Vagina (tissue), 2 donors: Measurements from ENCODE around the gene SRPK3. TPM values are rescaled to one million over a fixed set of nuclear protein-coding genes. Genes with fewer than 3 reads are reported as not detected.

Source experiments
- DNase-seq, 2 donors: peaks; one replicate each; pipeline ENCODE4 v3.0.0-alpha.2; 2017; ENCODE audit errors: extremely low spot score in 2 of 2
- H3K27ac ChIP-seq: fragments of 200-600 bp; sonication (generic); one replicate; pipeline ENCODE4 v1.5.1; 2019
- H3K27me3 ChIP-seq: fragments of 200-600 bp; sonication (generic); one replicate; pipeline ENCODE4 v1.5.1; 2019
- H3K36me3 ChIP-seq, 2 donors: fragments of 200-600 bp; sonication (generic); one replicate each; pipeline ENCODE4 v1.5.1; 2017 to 2019
- H3K4me1 ChIP-seq: fragments of 200-600 bp; sonication (generic); one replicate; pipeline ENCODE4 v1.5.1; 2019
- H3K4me3 ChIP-seq, 2 donors: fragments of 200-600 bp; sonication (generic); 1 replicate in 1 of 2; 2 replicates in 1 of 2; pipeline ENCODE4 v1.5.1; 2016 to 2019
- H3K9me3 ChIP-seq: fragments of 200-600 bp; sonication (generic); one replicate; pipeline ENCODE4 v1.5.1; 2019
- POLR2A ChIP-seq, 2 donors: fragments of 450-650 bp; IDR thresholded peaks; one replicate each; pipeline ENCODE4 v1.6.1; 2017; ENCODE audit warnings: antibody characterized with exemption in 2 of 2, mild to moderate bottlenecking in 2 of 2, moderate library complexity in 2 of 2
- POLR2AphosphoS5 ChIP-seq, 2 donors: sonication (generic); formaldehyde crosslinking; IDR thresholded peaks; one replicate each; pipeline ENCODE4 v1.9.0; 2017; ENCODE audit warnings: antibody characterized with exemption in 2 of 2, mild to moderate bottlenecking in 2 of 2, low read depth in 1 of 2; ENCODE audit not compliant: insufficient read depth in 1 of 2
- intact Hi-C: fragments of 100-400 bp; cut with DNase I; formaldehyde crosslinking; loops from one replicate; pipeline ENCODE4 v1.15.1; 2023
- total RNA-seq: library from RNA; depleted of rRNA; stranded (reverse); fragments of >200 nt; gene quantifications from one replicate; pipeline ENCODE4 v1.2.3, GENCODE V29; 2016
- TF ChIP-seq, protein P1 (sequence below), 3 experiments: fragments of 450-650 bp in 2 of 3; fragments of 200-600 bp in 1 of 3; sonication (generic) in 1 of 3; IDR thresholded peaks; one replicate each; pipeline ENCODE4 v1.5.1; 2017 to 2019; ENCODE audit warnings: antibody characterized with exemption in 3 of 3, mild to moderate bottlenecking in 2 of 3, moderate library complexity in 2 of 3

SRPK3 gene
- total RNA-seq, 1 donor from 2014 or later, result 0.25 TPM

GRCh38 chrX:153779891-153780677, 757 bp upstream of the SRPK3 start:
- peak overlapping the region in 1 of 2 donors; percentile 3 for H3K4me3 ChIP-seq
- H3K4me1 ChIP-seq, result peaks cover 18% of the 10 kb centered on the region
- H3K36me3 ChIP-seq, result no peaks in the 10 kb centered on the region
- intact Hi-C loops, result loop anchor here (10.0 kb wide), 1 partner anchor 145 kb away; the partner anchor contains the start of gene ARHGAP4
- H3K27ac ChIP-seq, result no peak overlapping the region
- TF ChIP-seq POLR2A (IDR thresholded peaks at IDR 0.05) (no peak), POLR2AphosphoS5 (IDR thresholded peaks at IDR 0.05; ENCODE audit: insufficient read depth in 1 of 2, low read depth in 1 of 2) (peak in 1 of 2 donors; percentile 6)
- no peaks in the 10 kb centered on the region for H3K9me3 ChIP-seq
- no peaks in the 10 kb centered on the region for H3K27me3 ChIP-seq
- no peak for DNase-seq

GRCh38 chrX:153781428-153782047, 697 bp downstream of the SRPK3 start:
- Histone ChIP-seq H3K36me3 (peaks cover 0 to 8% of the 10 kb centered on the region in 2 donors), H3K27me3 (no peaks in the 10 kb centered on the region), H3K27ac (no peak overlapping the region), H3K4me1 (peaks cover 18% of the 10 kb centered on the region), H3K9me3 (no peaks in the 10 kb centered on the region), H3K4me3 (peak overlapping the region in 1 of 2 donors; percentile 23)
- DNase-seq, result no peak
- intact Hi-C loops, result loop anchor here (10.0 kb wide), 1 partner anchor 143 kb away; the partner anchor contains the start of gene ARHGAP4
- no peak for TF ChIP-seq POLR2A (IDR thresholded peaks at IDR 0.05)
- TF ChIP-seq POLR2AphosphoS5 (IDR thresholded peaks at IDR 0.05; ENCODE audit: insufficient read depth in 1 of 2, low read depth in 1 of 2), result peak in 1 of 2 donors; percentile 3

DNA sequence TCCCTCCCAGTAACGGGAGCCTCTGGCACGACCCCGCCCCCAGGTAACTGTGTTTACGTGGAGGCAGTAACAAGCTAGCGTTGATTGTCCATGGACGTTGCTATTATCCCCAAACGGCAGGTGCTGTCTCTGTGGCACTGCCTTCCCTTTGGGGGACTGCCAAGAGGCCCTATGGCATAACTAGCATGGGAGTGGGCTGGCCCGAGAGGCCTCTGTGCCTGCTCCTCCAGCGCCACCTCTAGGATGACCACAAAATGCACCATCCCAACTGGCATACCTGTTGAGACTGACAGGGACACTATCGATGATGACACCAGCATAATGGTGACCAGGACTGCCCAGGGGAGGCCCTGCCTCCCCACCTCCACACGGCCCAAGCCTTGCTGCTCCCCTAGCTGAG, 1.5 kb downstream of the SRPK3 start:
- Histone ChIP-seq H3K9me3 (no peaks in the 10 kb centered on the region), H3K27me3 (no peaks in the 10 kb centered on the region), H3K4me3 (no peak overlapping the region), H3K36me3 (peaks cover 0 to 12% of the 10 kb centered on the region in 2 donors), H3K27ac (no peak overlapping the region), H3K4me1 (peaks cover 18% of the 10 kb centered on the region)
- no peak for TF ChIP-seq POLR2A (IDR thresholded peaks at IDR 0.05)
- TF ChIP-seq, protein P1, sequence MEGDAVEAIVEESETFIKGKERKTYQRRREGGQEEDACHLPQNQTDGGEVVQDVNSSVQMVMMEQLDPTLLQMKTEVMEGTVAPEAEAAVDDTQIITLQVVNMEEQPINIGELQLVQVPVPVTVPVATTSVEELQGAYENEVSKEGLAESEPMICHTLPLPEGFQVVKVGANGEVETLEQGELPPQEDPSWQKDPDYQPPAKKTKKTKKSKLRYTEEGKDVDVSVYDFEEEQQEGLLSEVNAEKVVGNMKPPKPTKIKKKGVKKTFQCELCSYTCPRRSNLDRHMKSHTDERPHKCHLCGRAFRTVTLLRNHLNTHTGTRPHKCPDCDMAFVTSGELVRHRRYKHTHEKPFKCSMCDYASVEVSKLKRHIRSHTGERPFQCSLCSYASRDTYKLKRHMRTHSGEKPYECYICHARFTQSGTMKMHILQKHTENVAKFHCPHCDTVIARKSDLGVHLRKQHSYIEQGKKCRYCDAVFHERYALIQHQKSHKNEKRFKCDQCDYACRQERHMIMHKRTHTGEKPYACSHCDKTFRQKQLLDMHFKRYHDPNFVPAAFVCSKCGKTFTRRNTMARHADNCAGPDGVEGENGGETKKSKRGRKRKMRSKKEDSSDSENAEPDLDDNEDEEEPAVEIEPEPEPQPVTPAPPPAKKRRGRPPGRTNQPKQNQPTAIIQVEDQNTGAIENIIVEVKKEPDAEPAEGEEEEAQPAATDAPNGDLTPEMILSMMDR (IDR thresholded peaks at IDR 0.05), result no peak
- TF ChIP-seq POLR2AphosphoS5 (IDR thresholded peaks at IDR 0.05; ENCODE audit: insufficient read depth in 1 of 2, low read depth in 1 of 2), result no peak
- intact Hi-C loops, result loop anchor here (10.0 kb wide), 1 partner anchor 142 kb away; the partner anchor contains the start of gene ARHGAP4
- no peak for DNase-seq

- TF ChIP-seq POLR2A (IDR thresholded peaks at IDR 0.05) (no peak), POLR2AphosphoS5 (IDR thresholded peaks at IDR 0.05; ENCODE audit: insufficient read depth in 1 of 2, low read depth in 1 of 2) (no peak)
- TF ChIP-seq, protein P1 (IDR thresholded peaks at IDR 0.05), result no peak
- intact Hi-C loops, result loop anchor here (10.0 kb wide), 1 partner anchor 142 kb away; the partner anchor contains the start of gene ARHGAP4
- Histone ChIP-seq H3K27ac (no peak overlapping the region), H3K4me1 (peaks cover 18% of the 10 kb centered on the region), H3K27me3 (no peaks in the 10 kb centered on the region), H3K36me3 (peaks cover 0 to 12% of the 10 kb centered on the region in 2 donors), H3K4me3 (no peak overlapping the region), H3K9me3 (no peaks in the 10 kb centered on the region)
- no peak for DNase-seq
Measured at GRCh38 chrX:153782871-153783270, 2.0 kb downstream of the SRPK3 start.

DNA sequence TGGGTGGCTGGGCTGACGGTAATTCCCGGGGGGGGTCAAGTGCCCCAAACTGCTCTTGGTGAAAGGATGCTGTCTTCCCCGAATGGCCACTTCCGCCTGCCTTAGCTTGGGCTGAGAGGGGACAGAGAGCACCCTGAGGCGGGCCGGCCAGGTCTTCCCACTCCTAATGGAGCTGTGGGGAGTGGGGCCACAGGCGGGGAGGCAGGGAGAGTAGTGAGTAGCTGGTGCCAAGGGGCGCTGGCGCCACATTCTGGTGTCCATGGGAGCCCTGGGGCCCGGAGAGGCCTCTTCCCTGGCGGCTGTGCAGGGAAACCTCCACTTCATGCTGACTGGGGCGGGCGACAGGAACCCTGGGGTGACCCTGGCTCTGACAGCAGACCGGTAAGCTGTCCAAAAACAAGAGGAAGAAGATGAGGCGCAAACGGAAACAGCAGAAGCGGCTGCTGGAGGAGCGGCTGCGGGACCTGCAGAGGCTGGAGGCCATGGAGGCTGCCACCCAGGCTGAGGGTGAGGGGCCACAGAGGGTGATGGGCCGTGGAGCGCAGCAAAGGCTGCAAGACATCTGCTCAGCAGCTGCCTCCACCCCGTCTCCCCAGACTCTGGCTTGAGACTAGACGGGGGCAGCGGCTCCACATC, 2.7 kb downstream of the SRPK3 start:
- DNase-seq, result no peak
- intact Hi-C loops, result loop anchor here (10.0 kb wide), 1 partner anchor 141 kb away; the partner anchor contains the start of gene ARHGAP4
- Histone ChIP-seq H3K27me3 (no peaks in the 10 kb centered on the region), H3K4me3 (no peak overlapping the region), H3K9me3 (no peaks in the 10 kb centered on the region), H3K4me1 (peaks cover 18% of the 10 kb centered on the region), H3K36me3 (peaks cover 0 to 12% of the 10 kb centered on the region in 2 donors), H3K27ac (no peak overlapping the region)
- TF ChIP-seq POLR2A (IDR thresholded peaks at IDR 0.05), result no peak
- TF ChIP-seq POLR2AphosphoS5 (IDR thresholded peaks at IDR 0.05; ENCODE audit: insufficient read depth in 1 of 2, low read depth in 1 of 2), result no peak
